HEK293 (cell line): ENCODE results near the gene SNRNP70.

Source experiments
- EGR2 ChIP-seq: fragments of 450-650 bp; formaldehyde crosslinking; IDR thresholded peaks from 2 replicates; pipeline ENCODE4 v1.5.1; 2016; ENCODE audit warnings: low read depth, missing biosample characterization, missing genetic modification characterization
- GFI1B ChIP-seq: fragments of 450-650 bp; formaldehyde crosslinking; IDR thresholded peaks from 2 replicates; pipeline ENCODE4 v1.5.1; 2016; ENCODE audit warnings: missing biosample characterization, missing genetic modification characterization
- HOXD13 ChIP-seq: sonication (generic); formaldehyde crosslinking; IDR thresholded peaks from 2 replicates; pipeline ENCODE4 v1.8.0; 2022; ENCODE audit warnings: missing genetic modification reagents, borderline replicate concordance
- OVOL3 ChIP-seq: fragments of 450-650 bp; formaldehyde crosslinking; IDR thresholded peaks from 2 replicates; pipeline ENCODE4 v1.5.1; 2016; ENCODE audit warnings: missing biosample characterization, missing genetic modification characterization
- TCF7L2 ChIP-seq: IDR thresholded peaks from 2 replicates; pipeline ENCODE4 v1.6.1; 2011; ENCODE audit warnings: low read depth, mild to moderate bottlenecking, inconsistent platforms, low read length, moderate library complexity, borderline replicate concordance
- ZFHX2 ChIP-seq: fragments of 450-650 bp; formaldehyde crosslinking; conservative IDR thresholded peaks from 2 replicates; pipeline ENCODE4 v1.5.1; 2016; ENCODE audit warnings: missing biosample characterization, missing genetic modification characterization
- ZNF155 ChIP-seq: fragments of 450-650 bp; formaldehyde crosslinking; IDR thresholded peaks from 2 replicates; pipeline ENCODE4 v1.5.1; 2016; ENCODE audit warnings: missing biosample characterization, missing genetic modification characterization
- ZNF2 ChIP-seq: fragments of 450-650 bp; formaldehyde crosslinking; IDR thresholded peaks from 2 replicates; pipeline ENCODE4 v1.5.1; 2016; ENCODE audit warnings: missing biosample characterization, missing genetic modification characterization
- ZNF239 ChIP-seq: fragments of 450-650 bp; formaldehyde crosslinking; IDR thresholded peaks from 2 replicates; pipeline ENCODE4 v1.5.1; 2016; ENCODE audit warnings: missing biosample characterization, missing genetic modification characterization
- ZNF350 ChIP-seq: fragments of 450-650 bp; formaldehyde crosslinking; IDR thresholded peaks from 2 replicates; pipeline ENCODE4 v1.5.0; 2017; ENCODE audit warnings: missing biosample characterization, mild to moderate bottlenecking, missing genetic modification characterization
- ZNF521 ChIP-seq: fragments of 450-650 bp; formaldehyde crosslinking; IDR thresholded peaks from 2 replicates; pipeline ENCODE4 v1.5.1; 2017; ENCODE audit warnings: missing biosample characterization, mild to moderate bottlenecking, missing genetic modification characterization
- ZNF610 ChIP-seq: fragments of 450-650 bp; formaldehyde crosslinking; IDR thresholded peaks from 2 replicates; pipeline ENCODE4 v1.5.1; 2016; ENCODE audit warnings: missing biosample characterization, missing genetic modification characterization, borderline replicate concordance
- ZNF621 ChIP-seq: fragments of 450-650 bp; formaldehyde crosslinking; IDR thresholded peaks from 2 replicates; pipeline ENCODE4 v1.5.1; 2017; ENCODE audit warnings: missing biosample characterization, missing genetic modification characterization
- ZNF629 ChIP-seq: fragments of 450-650 bp; formaldehyde crosslinking; IDR thresholded peaks from 2 replicates; pipeline ENCODE4 v1.5.1; 2017; ENCODE audit warnings: missing biosample characterization, missing genetic modification characterization
- ZNF677 ChIP-seq: fragments of 450-650 bp; IDR thresholded peaks from 2 replicates; pipeline ENCODE4 v1.5.0; 2018; ENCODE audit warnings: missing biosample characterization, mild to moderate bottlenecking, missing genetic modification characterization, moderate library complexity
- ZNF747 ChIP-seq: fragments of 450-650 bp; formaldehyde crosslinking; IDR thresholded peaks from 2 replicates; pipeline ENCODE4 v1.5.1; 2016; ENCODE audit warnings: missing biosample characterization, missing genetic modification characterization
- ZSCAN16 ChIP-seq: fragments of 450-650 bp; formaldehyde crosslinking; IDR thresholded peaks from 2 replicates; pipeline ENCODE4 v1.5.1; 2016; ENCODE audit warnings: missing biosample characterization, missing genetic modification characterization
- TF ChIP-seq, protein P1 (sequence below): fragments of 450-650 bp; formaldehyde crosslinking; conservative IDR thresholded peaks from 2 replicates; pipeline ENCODE4 v1.5.1; 2016; ENCODE audit warnings: low read depth, missing biosample characterization, missing genetic modification characterization
- TF ChIP-seq, protein P2 (sequence below): fragments of 450-650 bp; formaldehyde crosslinking; IDR thresholded peaks from 2 replicates; pipeline ENCODE4 v1.5.1; 2017; ENCODE audit warnings: missing biosample characterization, missing genetic modification characterization
- TF ChIP-seq, protein P3 (sequence below): fragments of 450-650 bp; formaldehyde crosslinking; IDR thresholded peaks from 2 replicates; pipeline ENCODE4 v1.5.1; 2017; ENCODE audit warnings: missing biosample characterization, missing genetic modification characterization
- TF ChIP-seq, protein P4 (sequence below): fragments of 450-650 bp; formaldehyde crosslinking; IDR thresholded peaks from 2 replicates; pipeline ENCODE4 v1.5.1; 2016; ENCODE audit warnings: missing biosample characterization, missing genetic modification characterization
- TF ChIP-seq, protein P5 (sequence below): fragments of 450-650 bp; formaldehyde crosslinking; conservative IDR thresholded peaks from 2 replicates; pipeline ENCODE4 v1.5.1; 2016; ENCODE audit warnings: low read depth, missing biosample characterization, missing genetic modification characterization

SNRNP70 gene

DNA sequence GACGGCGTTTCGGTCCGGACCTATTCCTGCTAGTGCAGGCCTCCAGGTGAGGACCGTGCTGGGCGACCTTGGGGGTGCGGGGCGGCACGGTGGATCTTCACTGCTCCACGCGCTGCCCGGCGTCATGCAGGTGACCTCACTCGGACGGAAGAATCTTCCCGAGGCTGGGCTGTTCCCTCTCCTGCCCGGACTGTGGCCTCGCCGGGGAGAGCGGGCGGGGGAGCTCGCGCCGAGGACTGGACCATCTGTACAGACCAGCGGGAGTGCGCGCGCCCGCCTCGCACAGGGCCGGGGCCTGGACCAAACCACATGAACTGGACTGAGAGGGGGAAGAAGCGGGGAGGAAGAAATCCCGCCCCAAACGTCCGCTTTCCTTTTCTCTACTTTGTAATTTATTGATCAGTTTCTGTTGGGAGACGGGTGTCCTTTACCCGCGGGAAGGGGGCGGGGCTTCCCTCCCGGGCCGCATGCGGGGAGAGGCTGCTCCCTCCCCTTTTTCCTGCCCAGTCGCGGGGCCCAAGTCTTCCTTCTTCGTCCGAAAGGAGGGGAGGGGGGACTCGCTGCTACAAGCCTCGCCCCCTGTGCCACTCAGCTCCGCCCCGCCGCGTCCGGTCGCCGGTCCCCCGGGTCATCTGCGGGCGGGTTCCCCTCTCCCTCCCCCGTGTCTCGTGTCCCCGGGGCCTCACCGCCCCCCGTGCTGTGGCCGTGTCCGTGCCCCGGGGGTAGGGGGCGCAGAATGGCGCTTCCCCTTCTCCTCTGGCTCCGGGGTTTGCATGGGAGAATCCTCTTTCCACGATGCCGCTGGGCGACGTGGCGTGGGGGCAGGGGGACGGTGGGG lies 65.1 kb downstream of the SNRNP70 start (continued):
- TF ChIP-seq, protein P1, sequence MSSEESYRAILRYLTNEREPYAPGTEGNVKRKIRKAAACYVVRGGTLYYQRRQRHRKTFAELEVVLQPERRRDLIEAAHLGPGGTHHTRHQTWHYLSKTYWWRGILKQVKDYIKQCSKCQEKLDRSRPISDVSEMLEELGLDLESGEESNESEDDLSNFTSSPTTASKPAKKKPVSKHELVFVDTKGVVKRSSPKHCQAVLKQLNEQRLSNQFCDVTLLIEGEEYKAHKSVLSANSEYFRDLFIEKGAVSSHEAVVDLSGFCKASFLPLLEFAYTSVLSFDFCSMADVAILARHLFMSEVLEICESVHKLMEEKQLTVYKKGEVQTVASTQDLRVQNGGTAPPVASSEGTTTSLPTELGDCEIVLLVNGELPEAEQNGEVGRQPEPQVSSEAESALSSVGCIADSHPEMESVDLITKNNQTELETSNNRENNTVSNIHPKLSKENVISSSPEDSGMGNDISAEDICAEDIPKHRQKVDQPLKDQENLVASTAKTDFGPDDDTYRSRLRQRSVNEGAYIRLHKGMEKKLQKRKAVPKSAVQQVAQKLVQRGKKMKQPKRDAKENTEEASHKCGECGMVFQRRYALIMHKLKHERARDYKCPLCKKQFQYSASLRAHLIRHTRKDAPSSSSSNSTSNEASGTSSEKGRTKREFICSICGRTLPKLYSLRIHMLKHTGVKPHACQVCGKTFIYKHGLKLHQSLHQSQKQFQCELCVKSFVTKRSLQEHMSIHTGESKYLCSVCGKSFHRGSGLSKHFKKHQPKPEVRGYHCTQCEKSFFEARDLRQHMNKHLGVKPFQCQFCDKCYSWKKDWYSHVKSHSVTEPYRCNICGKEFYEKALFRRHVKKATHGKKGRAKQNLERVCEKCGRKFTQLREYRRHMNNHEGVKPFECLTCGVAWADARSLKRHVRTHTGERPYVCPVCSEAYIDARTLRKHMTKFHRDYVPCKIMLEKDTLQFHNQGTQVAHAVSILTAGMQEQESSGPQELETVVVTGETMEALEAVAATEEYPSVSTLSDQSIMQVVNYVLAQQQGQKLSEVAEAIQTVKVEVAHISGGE (tag by site-specific recombination) = peak; percentile 16
- peak; percentile 61; the same call in 1 of the 2 replicates for TF ChIP-seq ZNF610 (tag by site-specific recombination)
- no peak for TF ChIP-seq ZNF155 (tag by site-specific recombination)
- TF ChIP-seq, protein P2, sequence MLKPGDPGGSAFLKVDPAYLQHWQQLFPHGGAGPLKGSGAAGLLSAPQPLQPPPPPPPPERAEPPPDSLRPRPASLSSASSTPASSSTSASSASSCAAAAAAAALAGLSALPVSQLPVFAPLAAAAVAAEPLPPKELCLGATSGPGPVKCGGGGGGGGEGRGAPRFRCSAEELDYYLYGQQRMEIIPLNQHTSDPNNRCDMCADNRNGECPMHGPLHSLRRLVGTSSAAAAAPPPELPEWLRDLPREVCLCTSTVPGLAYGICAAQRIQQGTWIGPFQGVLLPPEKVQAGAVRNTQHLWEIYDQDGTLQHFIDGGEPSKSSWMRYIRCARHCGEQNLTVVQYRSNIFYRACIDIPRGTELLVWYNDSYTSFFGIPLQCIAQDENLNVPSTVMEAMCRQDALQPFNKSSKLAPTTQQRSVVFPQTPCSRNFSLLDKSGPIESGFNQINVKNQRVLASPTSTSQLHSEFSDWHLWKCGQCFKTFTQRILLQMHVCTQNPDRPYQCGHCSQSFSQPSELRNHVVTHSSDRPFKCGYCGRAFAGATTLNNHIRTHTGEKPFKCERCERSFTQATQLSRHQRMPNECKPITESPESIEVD (tag by site-specific recombination) = no peak
- TF ChIP-seq HOXD13 (CRISPR knock-in tag) = no peak
- 0 out of 2 replicates have a peak, but pooled peaks have one; percentile 1 for TF ChIP-seq ZNF239
- peak; percentile 52 for TF ChIP-seq ZNF629 (tag by site-specific recombination)
- no peak for TF ChIP-seq ZNF747
- TF ChIP-seq ZNF2 = peak; percentile 72; the same call in 1 of the 2 replicates
- TF ChIP-seq, protein P3, sequence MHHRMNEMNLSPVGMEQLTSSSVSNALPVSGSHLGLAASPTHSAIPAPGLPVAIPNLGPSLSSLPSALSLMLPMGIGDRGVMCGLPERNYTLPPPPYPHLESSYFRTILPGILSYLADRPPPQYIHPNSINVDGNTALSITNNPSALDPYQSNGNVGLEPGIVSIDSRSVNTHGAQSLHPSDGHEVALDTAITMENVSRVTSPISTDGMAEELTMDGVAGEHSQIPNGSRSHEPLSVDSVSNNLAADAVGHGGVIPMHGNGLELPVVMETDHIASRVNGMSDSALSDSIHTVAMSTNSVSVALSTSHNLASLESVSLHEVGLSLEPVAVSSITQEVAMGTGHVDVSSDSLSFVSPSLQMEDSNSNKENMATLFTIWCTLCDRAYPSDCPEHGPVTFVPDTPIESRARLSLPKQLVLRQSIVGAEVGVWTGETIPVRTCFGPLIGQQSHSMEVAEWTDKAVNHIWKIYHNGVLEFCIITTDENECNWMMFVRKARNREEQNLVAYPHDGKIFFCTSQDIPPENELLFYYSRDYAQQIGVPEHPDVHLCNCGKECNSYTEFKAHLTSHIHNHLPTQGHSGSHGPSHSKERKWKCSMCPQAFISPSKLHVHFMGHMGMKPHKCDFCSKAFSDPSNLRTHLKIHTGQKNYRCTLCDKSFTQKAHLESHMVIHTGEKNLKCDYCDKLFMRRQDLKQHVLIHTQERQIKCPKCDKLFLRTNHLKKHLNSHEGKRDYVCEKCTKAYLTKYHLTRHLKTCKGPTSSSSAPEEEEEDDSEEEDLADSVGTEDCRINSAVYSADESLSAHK (tag by site-specific recombination) = 0 out of 2 replicates have a peak, but pooled peaks have one; percentile 19
- TF ChIP-seq OVOL3 (tag by site-specific recombination) = no peak
- no peak for TF ChIP-seq ZNF521 (tag by site-specific recombination)
- 0 out of 2 replicates have a peak, but pooled peaks have one; percentile 11 for TF ChIP-seq TCF7L2
- TF ChIP-seq, protein P4, sequence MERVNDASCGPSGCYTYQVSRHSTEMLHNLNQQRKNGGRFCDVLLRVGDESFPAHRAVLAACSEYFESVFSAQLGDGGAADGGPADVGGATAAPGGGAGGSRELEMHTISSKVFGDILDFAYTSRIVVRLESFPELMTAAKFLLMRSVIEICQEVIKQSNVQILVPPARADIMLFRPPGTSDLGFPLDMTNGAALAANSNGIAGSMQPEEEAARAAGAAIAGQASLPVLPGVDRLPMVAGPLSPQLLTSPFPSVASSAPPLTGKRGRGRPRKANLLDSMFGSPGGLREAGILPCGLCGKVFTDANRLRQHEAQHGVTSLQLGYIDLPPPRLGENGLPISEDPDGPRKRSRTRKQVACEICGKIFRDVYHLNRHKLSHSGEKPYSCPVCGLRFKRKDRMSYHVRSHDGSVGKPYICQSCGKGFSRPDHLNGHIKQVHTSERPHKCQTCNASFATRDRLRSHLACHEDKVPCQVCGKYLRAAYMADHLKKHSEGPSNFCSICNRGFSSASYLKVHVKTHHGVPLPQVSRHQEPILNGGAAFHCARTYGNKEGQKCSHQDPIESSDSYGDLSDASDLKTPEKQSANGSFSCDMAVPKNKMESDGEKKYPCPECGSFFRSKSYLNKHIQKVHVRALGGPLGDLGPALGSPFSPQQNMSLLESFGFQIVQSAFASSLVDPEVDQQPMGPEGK (tag by site-specific recombination) = peak; percentile 96
- TF ChIP-seq, protein P5, sequence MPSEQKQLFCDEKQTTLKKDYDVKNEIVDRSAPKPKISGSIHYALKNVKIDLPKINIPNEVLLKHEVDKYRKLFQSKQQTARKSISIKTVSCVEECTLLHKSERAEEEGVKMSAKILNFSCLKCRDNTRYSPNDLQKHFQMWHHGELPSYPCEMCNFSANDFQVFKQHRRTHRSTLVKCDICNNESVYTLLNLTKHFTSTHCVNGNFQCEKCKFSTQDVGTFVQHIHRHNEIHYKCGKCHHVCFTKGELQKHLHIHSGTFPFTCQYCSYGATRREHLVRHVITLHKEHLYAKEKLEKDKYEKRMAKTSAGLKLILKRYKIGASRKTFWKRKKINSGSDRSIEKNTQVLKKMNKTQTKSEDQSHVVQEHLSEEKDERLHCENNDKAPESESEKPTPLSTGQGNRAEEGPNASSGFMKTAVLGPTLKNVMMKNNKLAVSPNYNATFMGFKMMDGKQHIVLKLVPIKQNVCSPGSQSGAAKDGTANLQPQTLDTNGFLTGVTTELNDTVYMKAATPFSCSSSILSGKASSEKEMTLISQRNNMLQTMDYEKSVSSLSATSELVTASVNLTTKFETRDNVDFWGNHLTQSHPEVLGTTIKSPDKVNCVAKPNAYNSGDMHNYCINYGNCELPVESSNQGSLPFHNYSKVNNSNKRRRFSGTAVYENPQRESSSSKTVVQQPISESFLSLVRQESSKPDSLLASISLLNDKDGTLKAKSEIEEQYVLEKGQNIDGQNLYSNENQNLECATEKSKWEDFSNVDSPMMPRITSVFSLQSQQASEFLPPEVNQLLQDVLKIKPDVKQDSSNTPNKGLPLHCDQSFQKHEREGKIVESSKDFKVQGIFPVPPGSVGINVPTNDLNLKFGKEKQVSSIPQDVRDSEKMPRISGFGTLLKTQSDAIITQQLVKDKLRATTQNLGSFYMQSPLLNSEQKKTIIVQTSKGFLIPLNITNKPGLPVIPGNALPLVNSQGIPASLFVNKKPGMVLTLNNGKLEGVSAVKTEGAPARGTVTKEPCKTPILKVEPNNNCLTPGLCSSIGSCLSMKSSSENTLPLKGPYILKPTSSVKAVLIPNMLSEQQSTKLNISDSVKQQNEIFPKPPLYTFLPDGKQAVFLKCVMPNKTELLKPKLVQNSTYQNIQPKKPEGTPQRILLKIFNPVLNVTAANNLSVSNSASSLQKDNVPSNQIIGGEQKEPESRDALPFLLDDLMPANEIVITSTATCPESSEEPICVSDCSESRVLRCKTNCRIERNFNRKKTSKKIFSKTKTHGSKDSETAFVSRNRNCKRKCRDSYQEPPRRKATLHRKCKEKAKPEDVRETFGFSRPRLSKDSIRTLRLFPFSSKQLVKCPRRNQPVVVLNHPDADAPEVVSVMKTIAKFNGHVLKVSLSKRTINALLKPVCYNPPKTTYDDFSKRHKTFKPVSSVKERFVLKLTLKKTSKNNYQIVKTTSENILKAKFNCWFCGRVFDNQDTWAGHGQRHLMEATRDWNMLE = no peak
- TF ChIP-seq ZFHX2 = peak; percentile 57; the same call in 1 of the 2 replicates
- TF ChIP-seq ZNF677 (tag by site-specific recombination) = no peak
- no peak for TF ChIP-seq ZNF621 (tag by site-specific recombination)
- no peak for TF ChIP-seq ZSCAN16 (tag by site-specific recombination)
- TF ChIP-seq ZNF350 = no peak
- TF ChIP-seq GFI1B (tag by site-specific recombination) = no peak
- TF ChIP-seq EGR2 (tag by site-specific recombination) = peak; percentile 29; the same call in 1 of the 2 replicates
